ENCODE data around the gene ANKRD13C.

ANKRD13C gene

GRCh38 chr1:70311369-70311768 lies 43.2 kb downstream of the ANKRD13C start:
- CTCF ChIA-PET, result interaction anchor here (1.2 kb wide), 1 partner anchor 11 kb away, joined by 4 read pairs; no protein-coding TSS in a partner anchor
- TF ChIP-seq ZNF248 (tag by site-specific recombination; IDR thresholded peaks at IDR 0.05) (no peak), ZNF280C (tag by site-specific recombination; IDR thresholded peaks at IDR 0.05) (no peak), HIC1 (tag by site-specific recombination; IDR thresholded peaks at IDR 0.05) (no peak), KLF17 (tag by site-specific recombination; IDR thresholded peaks at IDR 0.05) (no peak), REPIN1 (tag by site-specific recombination; IDR thresholded peaks at IDR 0.05; ENCODE audit: low read depth) (no peak), ZNF362 (tag by site-specific recombination; IDR thresholded peaks at IDR 0.05) (no peak), ZNF548 (tag by site-specific recombination; IDR thresholded peaks at IDR 0.05) (no peak), ZNF19 (tag by site-specific recombination; IDR thresholded peaks at IDR 0.05; ENCODE audit: low read depth) (no peak)
- H3K4me1 ChIP-seq (ENCODE audit: control insufficient read depth, insufficient read depth, low read length), result peaks cover 6% of the 10 kb centered on the region
- no peaks in the 10 kb centered on the region for H3K9me3 ChIP-seq (ENCODE audit: control insufficient read depth, insufficient read depth, low read depth, low read length)
- POLR2A ChIA-PET, result no interaction called here
- peaks cover 0 to 16% of the 10 kb centered on the region in 2 experiments; a peak in 2 of 3 replicates for H3K36me3 ChIP-seq (ENCODE audit: control insufficient read depth in 2 of 2, insufficient read depth in 1 of 2, low read length in 2 of 2)
- no peak overlapping the region for H3K4me3 ChIP-seq (ENCODE audit: low read depth, low read length)
- H3K27ac ChIP-seq (ENCODE audit: extremely low read depth, low read depth, low read length), result no peak overlapping the region

GRCh38 chr1:70299472-70299871 lies 55.0 kb downstream of the ANKRD13C start:
- peaks cover 6 to 35% of the 10 kb centered on the region in 2 experiments for H3K36me3 ChIP-seq (ENCODE audit: control insufficient read depth in 2 of 2, insufficient read depth in 1 of 2, low read length in 2 of 2)
- CTCF ChIA-PET, result no interaction called here
- POLR2A ChIA-PET, result no interaction called here
- H3K9me3 ChIP-seq (ENCODE audit: control insufficient read depth, insufficient read depth, low read depth, low read length), result no peaks in the 10 kb centered on the region
- H3K4me1 ChIP-seq (ENCODE audit: control insufficient read depth, insufficient read depth, low read length), result no peaks in the 10 kb centered on the region
- no peak overlapping the region for H3K4me3 ChIP-seq (ENCODE audit: low read depth, low read length)
- no peak overlapping the region for H3K27ac ChIP-seq (ENCODE audit: extremely low read depth, low read depth, low read length)
- TF ChIP-seq ZNF19 (tag by site-specific recombination; IDR thresholded peaks at IDR 0.05; ENCODE audit: low read depth) (no peak), ZNF280C (tag by site-specific recombination; IDR thresholded peaks at IDR 0.05) (no peak), ATF2 (tag by site-specific recombination; IDR thresholded peaks at IDR 0.05; ENCODE audit: low read depth) (peak; percentile 52; the same call in 1 of the 2 replicates)

- TF ChIP-seq ZIC2 (tag by site-specific recombination; IDR thresholded peaks at IDR 0.05) (no peak), ZNF184 (tag by site-specific recombination; IDR thresholded peaks at IDR 0.05) (no peak), ZNF311 (tag by site-specific recombination; IDR thresholded peaks at IDR 0.05; ENCODE audit: borderline replicate concordance) (no peak), ZNF112 (tag by site-specific recombination; IDR thresholded peaks at IDR 0.05) (no peak), TCF7L2 (IDR thresholded peaks at IDR 0.05; ENCODE audit: borderline replicate concordance, low read depth, low read length) (no peak)
- no peaks in the 10 kb centered on the region for H3K4me1 ChIP-seq (ENCODE audit: control insufficient read depth, insufficient read depth, low read length)
- POLR2A ChIA-PET, result no interaction called here
- H3K27ac ChIP-seq (ENCODE audit: extremely low read depth, low read depth, low read length), result no peak overlapping the region
- no peak overlapping the region for H3K4me3 ChIP-seq (ENCODE audit: low read depth, low read length)
- CTCF ChIA-PET, result no interaction called here
- no peaks in the 10 kb centered on the region for H3K9me3 ChIP-seq (ENCODE audit: control insufficient read depth, insufficient read depth, low read depth, low read length)
- peaks cover 20 to 54% of the 10 kb centered on the region in 2 experiments for H3K36me3 ChIP-seq (ENCODE audit: control insufficient read depth in 2 of 2, insufficient read depth in 1 of 2, low read length in 2 of 2)
Measured at GRCh38 chr1:70295749-70296148, 58.8 kb downstream of the ANKRD13C start.
